Middle frontal gyrus (tissue), 1 donor: ENCODE data around the gene SFMBT1.

Experiments
- DNase-seq: peaks from one replicate; pipeline ENCODE4 v3.0.0-alpha.2; 2015; ENCODE audit warnings: low spot score; ENCODE audit errors: extremely low spot score

The SFMBT1 gene

GRCh38 chr3:52857133-52857532 lies 188.7 kb downstream of the SFMBT1 start:
- no peak for DNase-seq

GRCh38 chr3:52856666-52857065 lies 189.2 kb downstream of the SFMBT1 start:
- DNase-seq = no peak

- no peak for DNase-seq
Measured at GRCh38 chr3:52854013-52854412, 191.9 kb downstream of the SFMBT1 start.
